ENCODE data around the gene ZNF850. TPM values are rescaled to one million over a fixed set of nuclear protein-coding genes. Genes with fewer than 3 reads are reported as not detected.
A peak's percentile ranks its signal among the peaks of the same experiment; 100 is the strongest.
"Not testable (repeated sequence)": the region's sequence is repeated elsewhere in the genome, so short reads cannot be mapped to it uniquely, and the experiment has no call there.

Gene ZNF850
- total RNA-seq, 5 donors from 2014 or later (not counting 1 experiment from before 2014, with no cell fraction given): 1.5 to 5.7 (median 4.7) TPM

DNA sequence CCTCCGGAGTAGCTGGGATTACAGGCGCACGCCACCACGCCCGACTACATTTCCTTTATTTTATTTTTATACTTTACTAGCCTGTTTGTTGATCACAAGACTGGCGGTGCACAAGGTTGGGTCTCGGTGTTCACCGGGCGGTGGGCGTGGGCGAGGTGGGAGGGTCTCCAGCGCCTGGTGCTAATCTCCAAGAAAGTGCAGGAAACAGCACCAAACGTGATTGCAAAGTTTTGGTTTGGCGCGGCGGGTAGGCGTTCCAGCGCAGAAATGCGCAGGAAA is 24.0 kb upstream of the ZNF850 start:
- whole genome bisulfite sequencing (ENCODE audit: insufficient coverage): 14% methylated on average over 15 of the region's 19 CpGs
- ChIA-PET POLR2A (interaction anchor here in 1 of 2 donors (1.0 kb wide), 1 partner anchor 54 kb away, joined by 5 read pairs; the partner anchor contains the start of gene ZNF345), CTCF (interaction anchor here in 1 of 2 donors (1.0 kb wide), 1 partner anchor 54 kb away, joined by 3 read pairs; the partner anchor contains the start of gene ZNF345)
- no peaks in the 10 kb centered on the region for H3K36me3 ChIP-seq (ENCODE audit: control insufficient read depth in 2 of 2, extremely low read depth in 1 of 2, insufficient read depth in 1 of 2, low read length in 1 of 2)
- peak overlapping the region; percentile 66 to 96 for H3K4me3 ChIP-seq (ENCODE audit: control insufficient read depth in 1 of 2, extremely low read depth in 1 of 2, low read length in 1 of 2)
- Mint-ChIP-seq H3K36me3 (peaks cover 36% of the 10 kb centered on the region), H3K27ac (peak overlapping the region; percentile 97 to 98), H3K27me3 (peaks cover 7% of the 10 kb centered on the region in 2 donors), H3K4me3 (peak overlapping the region; percentile 95 to 97 (median 96)), H3K9me3 (peaks cover 12 to 41% (median 34%) of the 10 kb centered on the region in 3 donors), H3K4me1 (peaks cover 12 to 20% (median 18%) of the 10 kb centered on the region in 3 donors)
- H3K9me3 ChIP-seq: peaks cover 2% of the 10 kb centered on the region
- peak overlapping the region; percentile 77 for H3K27ac ChIP-seq (ENCODE audit: low read length)
- ATAC-seq (replicated peaks in 1 of 4) (no peak), DNase-seq (no peak)
- peaks cover 0 to 9% of the 10 kb centered on the region in 2 experiments for H3K4me1 ChIP-seq (ENCODE audit: control insufficient read depth in 1 of 2, extremely low read depth in 1 of 2, insufficient read depth in 2 of 2, low read length in 2 of 2)
- H3K27me3 ChIP-seq (replicated peaks in 1 of 2; ENCODE audit: control insufficient read depth in 2 of 2, extremely low read depth in 1 of 2, insufficient read depth in 2 of 2, low read length in 1 of 2): peaks cover 0 to 4% of the 10 kb centered on the region in 2 experiments

DNA sequence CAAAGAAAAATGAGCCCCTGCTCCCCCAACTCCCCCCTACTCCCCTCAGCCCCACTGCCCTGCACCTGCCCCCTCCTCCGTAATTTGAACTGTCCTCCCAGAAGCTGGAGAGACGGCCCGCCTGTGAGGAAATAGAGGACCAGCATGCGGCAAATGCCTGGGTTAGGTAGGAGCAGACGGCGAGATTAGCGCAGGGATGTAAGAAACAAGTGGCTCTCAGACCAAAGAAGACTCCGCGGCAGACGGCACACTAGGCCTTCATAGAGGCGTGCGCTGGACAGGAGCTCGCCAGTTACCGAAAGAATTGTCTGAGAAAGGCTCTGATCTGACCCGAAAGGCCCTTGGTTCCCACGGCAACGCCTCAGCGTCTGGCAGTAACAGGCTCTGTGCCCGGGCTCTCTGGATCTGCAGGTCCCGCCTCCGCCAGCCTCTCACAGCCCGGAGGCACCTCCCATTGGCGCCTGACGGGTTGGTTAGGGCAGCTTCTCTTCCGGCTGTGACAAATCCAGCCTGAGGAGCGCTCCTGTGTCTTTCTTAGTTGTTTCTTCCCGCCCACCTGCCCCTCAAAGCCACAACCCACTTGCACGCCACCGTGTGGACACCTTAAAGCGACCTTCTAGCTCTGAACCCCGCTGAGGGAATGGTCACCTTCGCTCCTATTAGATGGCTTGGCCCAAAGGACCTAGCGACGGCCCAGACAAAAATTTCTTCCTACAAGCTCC is 19.0 kb upstream of the ZNF850 start:
- ChIA-PET CTCF (interaction anchor here in 1 of 2 donors (0.7 kb wide), 1 partner anchor 10 kb away, joined by 4 read pairs; no protein-coding TSS in a partner anchor), POLR2A (interaction anchor here in 1 of 2 donors (0.6 kb wide), 1 partner anchor 418 kb away, joined by 11 read pairs; no protein-coding TSS in a partner anchor)
- not testable (repeated sequence) for H3K4me1 ChIP-seq (ENCODE audit: control insufficient read depth in 1 of 2, extremely low read depth in 1 of 2, insufficient read depth in 2 of 2, low read length in 2 of 2); H3K27me3 ChIP-seq (replicated peaks in 1 of 2; ENCODE audit: control insufficient read depth in 2 of 2, extremely low read depth in 1 of 2, insufficient read depth in 2 of 2, low read length in 1 of 2); H3K27me3 Mint-ChIP-seq; H3K4me1 Mint-ChIP-seq; H3K36me3 ChIP-seq (ENCODE audit: control insufficient read depth in 2 of 2, extremely low read depth in 1 of 2, insufficient read depth in 1 of 2, low read length in 1 of 2); H3K27ac ChIP-seq (ENCODE audit: low read length); H3K9me3 ChIP-seq; H3K27ac Mint-ChIP-seq
- H3K4me3 ChIP-seq (ENCODE audit: control insufficient read depth in 1 of 2, extremely low read depth in 1 of 2, low read length in 1 of 2): peak overlapping the region in 1 of 2 donors; percentile 44
- DNase-seq (peak in 1 of 35 experiments; percentile 26), ATAC-seq (replicated peaks in 1 of 4) (peak; percentile 71 to 95 (median 91))
- Mint-ChIP-seq H3K36me3 (peaks cover 17% of the 10 kb centered on the region), H3K4me3 (peak overlapping the region in 2 of 3 donors; percentile 21 to 23), H3K9me3 (peaks cover 15 to 39% (median 31%) of the 10 kb centered on the region in 3 donors)
- WGBS (ENCODE audit: insufficient coverage): 25% methylated on average over 27 of the region's 34 CpGs

DNA sequence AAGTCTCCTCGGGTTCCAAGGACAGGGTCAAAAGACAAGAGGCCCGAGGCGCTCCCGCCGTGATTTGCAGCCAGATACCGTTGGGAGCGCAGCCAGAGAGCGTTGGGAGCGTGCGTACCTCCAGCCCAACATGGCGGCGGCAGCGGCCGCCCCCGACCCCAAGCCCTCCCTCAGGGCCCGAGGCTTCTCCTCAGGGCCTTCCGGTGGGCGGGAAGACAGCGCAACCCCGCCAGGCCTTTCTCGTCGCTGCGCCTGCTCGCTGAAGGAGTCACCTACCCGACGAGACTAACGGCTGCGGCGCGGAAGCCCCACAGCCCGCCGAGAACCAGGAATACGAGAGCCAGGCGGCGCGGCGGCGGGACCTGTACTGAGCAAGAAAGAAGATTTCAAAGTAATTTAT is 3.2 kb upstream of the ZNF850 start:
- H3K4me3 ChIP-seq (ENCODE audit: control insufficient read depth in 1 of 2, extremely low read depth in 1 of 2, low read length in 1 of 2): no peak overlapping the region
- H3K9me3 Mint-ChIP-seq: peaks cover 8 to 30% (median 12%) of the 10 kb centered on the region in 3 donors
- peaks cover 3% of the 10 kb centered on the region for H3K9me3 ChIP-seq
- H3K27ac ChIP-seq (ENCODE audit: low read length): no peak overlapping the region
- peaks cover 12% of the 10 kb centered on the region for H3K36me3 Mint-ChIP-seq
- CTCF ChIA-PET: no interaction called here
- peaks cover 4 to 19% of the 10 kb centered on the region in 2 experiments for H3K4me1 ChIP-seq (ENCODE audit: control insufficient read depth in 1 of 2, extremely low read depth in 1 of 2, insufficient read depth in 2 of 2, low read length in 2 of 2)
- ATAC-seq (replicated peaks in 1 of 4) (no peak), DNase-seq (peak in 1 of 35 experiments; percentile 8)
- no peak overlapping the region for H3K27ac Mint-ChIP-seq
- H3K4me1 Mint-ChIP-seq: peaks cover 23 to 25% (median 24%) of the 10 kb centered on the region in 3 donors
- no peaks in the 10 kb centered on the region for H3K36me3 ChIP-seq (ENCODE audit: control insufficient read depth in 2 of 2, extremely low read depth in 1 of 2, insufficient read depth in 1 of 2, low read length in 1 of 2)
- 82% methylated on average over 35 of the region's 38 CpGs for WGBS (ENCODE audit: insufficient coverage)
- POLR2A ChIA-PET: no interaction called here
- peaks cover 0 to 4% of the 10 kb centered on the region in 2 experiments for H3K27me3 ChIP-seq (replicated peaks in 1 of 2; ENCODE audit: control insufficient read depth in 2 of 2, extremely low read depth in 1 of 2, insufficient read depth in 2 of 2, low read length in 1 of 2)
- H3K27me3 Mint-ChIP-seq: no peaks in the 10 kb centered on the region
- no peak overlapping the region for H3K4me3 Mint-ChIP-seq

DNA sequence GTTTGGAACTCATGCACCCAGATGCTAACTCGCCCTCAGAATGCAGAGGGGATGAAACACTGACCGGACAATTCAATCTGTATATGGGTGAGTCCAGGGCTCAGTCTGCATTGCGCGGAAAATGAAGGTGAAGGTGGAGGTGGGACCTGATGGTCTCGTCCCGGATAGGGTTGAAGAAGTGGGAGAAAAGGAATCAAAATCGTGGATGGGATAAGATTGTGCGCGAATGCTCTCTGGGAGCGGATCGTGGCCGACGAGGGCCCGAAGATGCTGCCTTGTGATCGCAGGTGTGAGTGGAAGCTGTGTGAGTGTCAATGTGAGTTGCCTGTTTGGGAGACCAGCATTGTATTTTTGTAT is 594 bp upstream of the ZNF850 start:
- H3K36me3 ChIP-seq (ENCODE audit: control insufficient read depth in 2 of 2, extremely low read depth in 1 of 2, insufficient read depth in 1 of 2, low read length in 1 of 2): peaks cover 0 to 2% of the 10 kb centered on the region in 2 donors
- H3K4me3 ChIP-seq (ENCODE audit: control insufficient read depth in 1 of 2, extremely low read depth in 1 of 2, low read length in 1 of 2): peak overlapping the region; percentile 84 to 93
- Mint-ChIP-seq H3K4me3 (peak overlapping the region; percentile 95 to 96 (median 96)), H3K4me1 (peaks cover 24 to 27% (median 25%) of the 10 kb centered on the region in 3 donors), H3K27ac (peak overlapping the region; percentile 87 to 94), H3K9me3 (peaks cover 8 to 19% (median 15%) of the 10 kb centered on the region in 3 donors), H3K27me3 (no peaks in the 10 kb centered on the region), H3K36me3 (peaks cover 21% of the 10 kb centered on the region)
- CTCF ChIA-PET: interaction anchor here in 1 of 2 donors (0.6 to 1.0 kb wide), 2 partner anchors 77 to 91 kb away, joined by 4 read pairs; partner anchors contain the start of gene ZNF345
- DNase-seq (no peak), ATAC-seq (replicated peaks in 1 of 4) (peak in 3 of 4 experiments; percentile 24 to 33 (median 28))
- peaks cover 3% of the 10 kb centered on the region for H3K9me3 ChIP-seq
- 16% methylated on average over 15 of the region's 15 CpGs for WGBS (ENCODE audit: insufficient coverage)
- POLR2A ChIA-PET: interaction anchor here in 1 of 2 donors (0.8 kb wide), 1 partner anchor 64 kb away, joined by 7 read pairs; no protein-coding TSS in a partner anchor
- peaks cover 4 to 19% of the 10 kb centered on the region in 2 experiments for H3K4me1 ChIP-seq (ENCODE audit: control insufficient read depth in 1 of 2, extremely low read depth in 1 of 2, insufficient read depth in 2 of 2, low read length in 2 of 2)
- peaks cover 0 to 4% of the 10 kb centered on the region in 2 experiments for H3K27me3 ChIP-seq (replicated peaks in 1 of 2; ENCODE audit: control insufficient read depth in 2 of 2, extremely low read depth in 1 of 2, insufficient read depth in 2 of 2, low read length in 1 of 2)
- H3K27ac ChIP-seq (ENCODE audit: low read length): peak overlapping the region; percentile 84

DNA sequence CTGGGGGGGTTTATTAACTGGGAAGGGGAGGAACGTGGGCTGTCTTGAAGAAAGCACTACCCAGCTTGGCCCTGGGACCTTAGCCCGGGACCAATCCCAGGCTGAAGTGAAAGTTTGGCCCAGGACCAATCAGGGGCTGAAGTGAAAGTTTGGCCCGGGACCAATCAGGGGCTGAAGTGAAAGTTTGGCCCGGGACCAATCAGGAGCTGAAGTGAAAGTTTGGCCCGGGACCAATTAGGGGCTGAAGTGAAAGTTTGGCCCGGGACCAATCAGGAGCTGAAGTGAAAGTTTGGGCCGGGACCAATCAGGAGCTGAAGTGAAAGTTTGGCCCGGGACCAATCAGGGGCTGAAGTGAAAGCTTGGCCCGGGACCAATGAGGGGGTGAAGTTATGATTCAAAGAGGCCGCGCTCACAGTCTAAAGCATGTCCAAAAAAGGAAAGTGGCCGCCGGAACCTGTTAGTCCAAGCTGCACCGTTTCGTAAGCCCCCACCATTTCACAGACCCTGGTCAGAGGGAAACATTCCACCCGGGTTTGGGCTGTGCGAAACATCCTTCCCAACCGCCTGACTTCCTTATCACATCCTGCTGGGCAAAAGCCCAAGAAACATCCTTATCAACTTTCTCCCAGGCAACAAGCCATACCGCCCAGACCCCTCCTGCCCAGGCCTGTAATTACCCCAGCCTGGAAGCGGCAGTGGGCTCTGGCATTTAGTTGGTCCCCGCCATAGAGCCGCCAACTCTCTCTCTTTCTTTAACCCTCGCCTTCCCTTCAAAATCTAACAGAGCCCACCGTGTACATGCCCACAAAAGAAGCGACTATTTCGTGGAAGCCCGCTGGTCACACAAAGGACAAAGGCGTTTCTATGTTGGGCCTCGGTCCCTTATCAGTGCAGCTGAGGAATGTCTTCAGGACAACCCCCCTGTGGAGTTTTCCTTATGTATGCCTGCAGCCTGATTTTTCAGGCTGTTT is 1.1 kb downstream of the ZNF850 start:
- Mint-ChIP-seq H3K4me1 (peaks cover 24 to 27% (median 25%) of the 10 kb centered on the region in 3 donors), H3K9me3 (peaks cover 8 to 17% (median 12%) of the 10 kb centered on the region in 3 donors), H3K36me3 (peaks cover 21% of the 10 kb centered on the region), H3K4me3 (peak overlapping the region; percentile 95 to 96 (median 96)), H3K27me3 (no peaks in the 10 kb centered on the region), H3K27ac (peak overlapping the region; percentile 87 to 94)
- no peak for ATAC-seq (replicated peaks in 1 of 4)
- Histone ChIP-seq H3K27me3 (replicated peaks in 1 of 2; ENCODE audit: control insufficient read depth in 2 of 2, extremely low read depth in 1 of 2, insufficient read depth in 2 of 2, low read length in 1 of 2) (peaks cover 0 to 4% of the 10 kb centered on the region in 2 experiments), H3K4me3 (ENCODE audit: control insufficient read depth in 1 of 2, extremely low read depth in 1 of 2, low read length in 1 of 2) (peak overlapping the region; percentile 84 to 93), H3K27ac (ENCODE audit: low read length) (no peak overlapping the region), H3K4me1 (ENCODE audit: control insufficient read depth in 1 of 2, extremely low read depth in 1 of 2, insufficient read depth in 2 of 2, low read length in 2 of 2) (peaks cover 4 to 19% of the 10 kb centered on the region in 2 experiments), H3K36me3 (ENCODE audit: control insufficient read depth in 2 of 2, extremely low read depth in 1 of 2, insufficient read depth in 1 of 2, low read length in 1 of 2) (peaks cover 2 to 3% of the 10 kb centered on the region in 2 donors), H3K9me3 (peaks cover 3% of the 10 kb centered on the region)
- peak in 5 of 35 experiments; percentile 7 to 18 (median 15) for DNase-seq
- WGBS (ENCODE audit: insufficient coverage): 10% methylated on average over 20 of the region's 29 CpGs
- ChIA-PET POLR2A (interaction anchor here in 1 of 2 donors (0.7 kb wide), 1 partner anchor 42 kb away, joined by 3 read pairs; no protein-coding TSS in a partner anchor), CTCF (no interaction called here)

Data from T-cell (primary cell).